Liver (tissue), 9 donors: ENCODE measurements around the gene MINAR2. TPM values are rescaled to one million over a fixed set of nuclear protein-coding genes. Genes with fewer than 3 reads are reported as not detected.

ENCODE experiments used
- DNase-seq: peaks from one replicate; pipeline ENCODE4 v3.0.0-alpha.2; 2017; ENCODE audit warnings: low spot score
- H3K27ac ChIP-seq, 2 donors: one replicate each; pipeline ENCODE4 v1.7.0; 2013; ENCODE audit warnings: inconsistent platforms in 2 of 2, low read length in 2 of 2, control low read depth in 1 of 2, low read depth in 1 of 2, mild to moderate bottlenecking in 1 of 2
- H3K27me3 ChIP-seq, 4 donors: one replicate each; pipeline versions ENCODE4 v1.6.1 to v1.7.0; 2013; ENCODE audit warnings: low read length in 3 of 4, inconsistent platforms in 1 of 4, mild to moderate bottlenecking in 1 of 4, moderate library complexity in 1 of 4; ENCODE audit not compliant: control insufficient read depth in 4 of 4, insufficient read depth in 4 of 4
- H3K36me3 ChIP-seq, 4 donors: one replicate each; pipeline versions ENCODE4 v1.6.1 to v1.7.0; 2013; ENCODE audit warnings: low read length in 3 of 4, mild to moderate bottlenecking in 3 of 4, low read depth in 1 of 4, moderate library complexity in 1 of 4; ENCODE audit not compliant: control insufficient read depth in 4 of 4, insufficient read depth in 3 of 4
- H3K4me1 ChIP-seq, 4 donors: one replicate each; pipeline versions ENCODE4 v1.6.1 to v1.7.0; 2013; ENCODE audit warnings: low read length in 3 of 4, mild to moderate bottlenecking in 3 of 4, moderate library complexity in 1 of 4; ENCODE audit not compliant: control insufficient read depth in 4 of 4, insufficient read depth in 4 of 4
- H3K4me3 ChIP-seq, 3 donors: one replicate each; pipeline versions ENCODE4 v1.6.1 to v1.7.0; 2013; ENCODE audit warnings: low read length in 3 of 3, control low read depth in 1 of 3, low read depth in 1 of 3, mild to moderate bottlenecking in 1 of 3
- H3K9ac ChIP-seq, 2 donors: one replicate each; pipeline ENCODE4 v1.7.0; 2013; ENCODE audit warnings: low read length in 2 of 2, mild to moderate bottlenecking in 2 of 2, moderate library complexity in 2 of 2, control low read depth in 1 of 2, low read depth in 1 of 2
- H3K9me3 ChIP-seq, 4 donors: one replicate each; pipeline versions ENCODE4 v1.6.1 to v1.7.0; 2013; ENCODE audit warnings: low read length in 3 of 4; ENCODE audit not compliant: control insufficient read depth in 4 of 4
- ATF3 ChIP-seq: IDR thresholded peaks from 2 replicates; pipeline ENCODE4 v1.6.1; 2016; ENCODE audit warnings: antibody characterized with exemption
- CTCF ChIP-seq: fragments of 150-350 bp; IDR thresholded peaks from 2 replicates; pipeline ENCODE4 v1.5.1; 2017; ENCODE audit warnings: improper control_type of control experiment, low read depth, low read length; ENCODE audit not compliant: missing input control
- EGR1 ChIP-seq, 2 donors: IDR thresholded peaks; 2 replicates each; pipeline ENCODE4 v1.6.1; 2016 to 2018; ENCODE audit warnings: antibody characterized with exemption in 2 of 2, low read depth in 2 of 2
- FOXA1 ChIP-seq: IDR thresholded peaks from 2 replicates; pipeline ENCODE4 v1.6.1; 2016; ENCODE audit warnings: antibody characterized with exemption
- FOXA2 ChIP-seq: IDR thresholded peaks from 2 replicates; pipeline ENCODE4 v1.6.1; 2016; ENCODE audit warnings: antibody characterized with exemption
- GABPA ChIP-seq, 2 donors: IDR thresholded peaks in 1 of 2; conservative IDR thresholded peaks in 1 of 2; 2 replicates each; pipeline ENCODE4 v1.6.1; 2016; ENCODE audit warnings: antibody characterized with exemption in 2 of 2, mild to moderate bottlenecking in 1 of 2, moderate library complexity in 1 of 2
- HNF4A ChIP-seq, 2 donors: conservative IDR thresholded peaks; 2 replicates each; pipeline ENCODE4 v1.6.1; 2016; ENCODE audit warnings: antibody characterized with exemption in 2 of 2, mild to moderate bottlenecking in 2 of 2
- JUND ChIP-seq, 2 donors: IDR thresholded peaks; 2 replicates each; pipeline ENCODE4 v1.6.1; 2016; ENCODE audit warnings: antibody characterized with exemption in 2 of 2
- NR2F2 ChIP-seq: IDR thresholded peaks from 2 replicates; pipeline ENCODE4 v1.6.1; 2016; ENCODE audit warnings: antibody characterized with exemption
- RAD21 ChIP-seq, 2 donors: IDR thresholded peaks; 2 replicates each; pipeline ENCODE4 v1.6.1; 2016; ENCODE audit warnings: antibody characterized with exemption in 2 of 2, mild to moderate bottlenecking in 2 of 2
- REST ChIP-seq: IDR thresholded peaks from 2 replicates; pipeline ENCODE4 v1.6.1; 2016; ENCODE audit warnings: antibody characterized with exemption, mild to moderate bottlenecking
- RXRA ChIP-seq, 2 donors: IDR thresholded peaks; 2 replicates each; pipeline ENCODE4 v1.6.1; 2017 to 2018; ENCODE audit warnings: antibody characterized with exemption in 2 of 2, mild to moderate bottlenecking in 1 of 2
- SP1 ChIP-seq: IDR thresholded peaks from 2 replicates; pipeline ENCODE4 v1.6.1; 2018; ENCODE audit warnings: antibody characterized with exemption, mild to moderate bottlenecking
- TAF1 ChIP-seq: conservative IDR thresholded peaks from 2 replicates; pipeline ENCODE4 v1.6.1; 2016; ENCODE audit warnings: antibody characterized with exemption, mild to moderate bottlenecking
- YY1 ChIP-seq: IDR thresholded peaks from 2 replicates; pipeline ENCODE4 v1.6.1; 2016; ENCODE audit warnings: antibody characterized with exemption, mild to moderate bottlenecking
- WGBS: extraction: QIAGEN DNeasy Blood & Tissue Kit; methylation state at CpG from one replicate; pipeline ENCODE4 v1.1.7; 2013; 5-methylcytosine and 5-hydroxymethylcytosine counted together
- polyA plus RNA-seq, 2 donors: library from polyadenylated mRNA; stranded (reverse) in 1 of 2; unstranded in 1 of 2; fragments of 200-250 nt in 1 of 2; fragments of >200 nt in 1 of 2; fragmentation: Nextera tagmentation in 1 of 2; extraction: Ambion mirVana in 1 of 2; gene quantifications; one replicate each; pipeline versions ENCODE4 v1.2.1 to v1.2.3, GENCODE V29; 2013 to 2015
- total RNA-seq, 2 donors: library from RNA; depleted of rRNA; stranded (reverse); fragments of >200 nt; gene quantifications; one replicate each; pipeline ENCODE4 v1.2.3, GENCODE V29; 2014
- TF ChIP-seq, protein P1 (sequence below): IDR thresholded peaks from 2 replicates; pipeline ENCODE4 v1.6.1; 2016; ENCODE audit warnings: antibody characterized with exemption
- donor health status: healthy.
- donor health status: healthy.
- donor health status: healthy.
- donor health status: healthy.
- donor health status: healthy.

The MINAR2 gene
- total and polyA plus RNA-seq, 4 donors, result not detected

- H3K4me3 ChIP-seq, result no peak overlapping the region
- no peak overlapping the region for H3K27ac ChIP-seq
- no peaks in the 10 kb centered on the region for H3K36me3 ChIP-seq
- 90% methylated on average over 1 of the region's 1 CpG for WGBS
- DNase-seq, result no peak
- no peaks in the 10 kb centered on the region for H3K9me3 ChIP-seq
- H3K27me3 ChIP-seq, result no peaks in the 10 kb centered on the region
- H3K4me1 ChIP-seq, result no peaks in the 10 kb centered on the region
- H3K9ac ChIP-seq, result no peak overlapping the region
- TF ChIP-seq, protein P1, sequence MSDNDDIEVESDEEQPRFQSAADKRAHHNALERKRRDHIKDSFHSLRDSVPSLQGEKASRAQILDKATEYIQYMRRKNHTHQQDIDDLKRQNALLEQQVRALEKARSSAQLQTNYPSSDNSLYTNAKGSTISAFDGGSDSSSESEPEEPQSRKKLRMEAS, result no peak
- TF ChIP-seq EGR1 (IDR thresholded peaks at IDR 0.05; ENCODE audit: low read depth in 2 of 2) (no peak), RAD21 (IDR thresholded peaks at IDR 0.05) (no peak), JUND (IDR thresholded peaks at IDR 0.05) (no peak), RXRA (IDR thresholded peaks at IDR 0.05) (no peak), FOXA1 (no peak), CTCF (no peak), GABPA (IDR thresholded peaks at IDR 0.05 in 1 of 2, conservative IDR thresholded peaks at IDR 0.05 in 1 of 2) (no peak), ATF3 (no peak), TAF1 (no peak), HNF4A (conservative IDR thresholded peaks at IDR 0.05) (no peak), NR2F2 (no peak), FOXA2 (no peak), YY1 (no peak)
These were observed 29.3 kb upstream of the MINAR2 start for GRCh38 chr5:129718471-129719090.

DNA sequence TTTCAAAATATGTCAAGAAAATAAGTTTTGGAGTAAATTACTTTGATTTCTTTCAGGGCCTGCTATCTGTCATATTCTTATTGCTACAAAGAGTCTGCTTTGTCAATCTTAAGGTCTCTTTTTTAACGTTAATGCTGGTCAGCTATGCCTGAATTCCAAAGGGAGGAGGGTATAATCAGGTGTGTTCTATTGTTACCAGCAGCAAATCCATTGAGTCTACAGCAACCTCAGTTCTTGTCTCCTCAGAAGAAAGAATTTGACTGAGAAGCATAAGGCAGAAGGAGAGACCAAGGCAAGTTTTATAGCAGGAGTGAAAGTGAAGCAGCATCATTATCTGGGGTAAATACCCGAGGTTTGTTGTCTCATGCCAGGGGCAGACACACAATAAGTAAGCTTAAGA lies 23.7 kb upstream of the MINAR2 start:
- TF ChIP-seq, protein P1, result no peak
- TF ChIP-seq GABPA (IDR thresholded peaks at IDR 0.05 in 1 of 2, conservative IDR thresholded peaks at IDR 0.05 in 1 of 2) (no peak), NR2F2 (no peak), RXRA (IDR thresholded peaks at IDR 0.05) (no peak), EGR1 (IDR thresholded peaks at IDR 0.05; ENCODE audit: low read depth in 2 of 2) (no peak), FOXA1 (no peak), ATF3 (no peak), JUND (IDR thresholded peaks at IDR 0.05) (no peak), FOXA2 (no peak), REST (no peak), CTCF (no peak), SP1 (no peak)
- no peak overlapping the region for H3K9ac ChIP-seq
- no peaks in the 10 kb centered on the region for H3K36me3 ChIP-seq
- WGBS, result 16% methylated on average over 2 of the region's 2 CpGs
- no peaks in the 10 kb centered on the region for H3K27me3 ChIP-seq
- no peak overlapping the region for H3K4me3 ChIP-seq
- no peaks in the 10 kb centered on the region for H3K9me3 ChIP-seq
- DNase-seq, result no peak
- H3K27ac ChIP-seq, result no peak overlapping the region
- H3K4me1 ChIP-seq, result no peaks in the 10 kb centered on the region
